Uterus (tissue), 2 donors: Measurements from ENCODE around the gene PHYHIPL.

Experiments used
- POLR2A ChIP-seq, 2 donors: fragments of 450-650 bp; IDR thresholded peaks; one replicate each; pipeline ENCODE4 v1.6.1; 2016; ENCODE audit warnings: antibody characterized with exemption in 2 of 2, mild to moderate bottlenecking in 1 of 2, moderate library complexity in 1 of 2
- TF ChIP-seq, protein P1 (sequence below), 4 experiments: fragments of 200-600 bp in 2 of 4; fragments of 450-650 bp in 2 of 4; sonication (generic) in 2 of 4; IDR thresholded peaks; one replicate each; pipeline ENCODE4 v1.5.1; 2016 to 2019; ENCODE audit warnings: antibody characterized with exemption in 4 of 4, mild to moderate bottlenecking in 2 of 4, moderate library complexity in 1 of 4

DNA sequence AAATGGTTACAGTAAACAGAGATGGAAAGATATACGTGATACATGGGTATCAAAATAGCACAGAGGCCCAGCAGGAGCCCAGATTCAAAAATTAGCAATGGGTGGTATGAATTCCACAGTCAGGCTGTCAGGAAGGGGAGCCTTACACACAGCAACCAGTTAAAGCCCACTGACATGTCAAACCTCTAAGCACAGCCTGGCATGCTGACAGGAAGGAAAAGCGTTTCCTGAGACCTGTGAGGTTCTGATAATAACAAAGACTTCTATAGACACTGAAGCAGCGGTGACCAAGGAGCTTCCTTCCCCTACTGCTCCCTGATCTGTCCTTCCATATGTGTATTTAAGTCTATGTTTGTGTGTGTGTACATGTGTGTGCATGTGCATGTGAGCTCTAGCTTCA is 89.9 kb downstream of the PHYHIPL start:
- TF ChIP-seq, protein P1, sequence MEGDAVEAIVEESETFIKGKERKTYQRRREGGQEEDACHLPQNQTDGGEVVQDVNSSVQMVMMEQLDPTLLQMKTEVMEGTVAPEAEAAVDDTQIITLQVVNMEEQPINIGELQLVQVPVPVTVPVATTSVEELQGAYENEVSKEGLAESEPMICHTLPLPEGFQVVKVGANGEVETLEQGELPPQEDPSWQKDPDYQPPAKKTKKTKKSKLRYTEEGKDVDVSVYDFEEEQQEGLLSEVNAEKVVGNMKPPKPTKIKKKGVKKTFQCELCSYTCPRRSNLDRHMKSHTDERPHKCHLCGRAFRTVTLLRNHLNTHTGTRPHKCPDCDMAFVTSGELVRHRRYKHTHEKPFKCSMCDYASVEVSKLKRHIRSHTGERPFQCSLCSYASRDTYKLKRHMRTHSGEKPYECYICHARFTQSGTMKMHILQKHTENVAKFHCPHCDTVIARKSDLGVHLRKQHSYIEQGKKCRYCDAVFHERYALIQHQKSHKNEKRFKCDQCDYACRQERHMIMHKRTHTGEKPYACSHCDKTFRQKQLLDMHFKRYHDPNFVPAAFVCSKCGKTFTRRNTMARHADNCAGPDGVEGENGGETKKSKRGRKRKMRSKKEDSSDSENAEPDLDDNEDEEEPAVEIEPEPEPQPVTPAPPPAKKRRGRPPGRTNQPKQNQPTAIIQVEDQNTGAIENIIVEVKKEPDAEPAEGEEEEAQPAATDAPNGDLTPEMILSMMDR (IDR thresholded peaks at IDR 0.05), result no peak
- no peak for TF ChIP-seq POLR2A (IDR thresholded peaks at IDR 0.05)
